Measurements from ENCODE around the gene NPAT.

DNA sequence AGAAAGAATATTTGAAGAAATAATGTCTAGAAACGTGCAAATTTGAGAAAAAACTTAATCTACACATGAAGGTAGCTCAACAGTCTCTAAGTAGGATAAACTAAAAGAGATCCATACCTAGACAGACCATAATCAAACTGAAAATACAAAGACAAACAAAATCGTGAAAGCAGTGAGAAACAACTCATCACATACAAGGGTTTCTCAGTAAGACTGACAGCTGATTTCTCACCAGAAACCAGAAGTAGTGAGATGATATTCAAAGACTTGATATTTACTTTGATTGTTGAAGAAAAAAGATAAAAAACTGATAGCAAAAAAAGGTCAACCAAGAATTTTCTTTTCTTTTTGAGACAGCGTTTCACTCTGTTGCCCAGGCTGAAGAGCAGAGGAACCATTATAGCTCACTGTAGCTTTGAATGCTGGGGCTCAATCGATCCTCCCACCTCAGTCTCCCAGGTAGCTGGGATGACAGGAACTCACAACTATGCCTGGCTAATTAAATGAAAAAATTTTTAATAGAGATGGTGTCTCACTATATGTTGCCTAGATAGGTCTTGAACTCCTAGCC lies 17.4 kb downstream of the NPAT start:
- TF ChIP-seq MXI1 (conservative IDR thresholded peaks at IDR 0.05; ENCODE audit: poor library complexity, severe bottlenecking) (no peak), EZH2 (IDR thresholded peaks at IDR 0.05; ENCODE audit: borderline replicate concordance, insufficient read depth, low read length, poor library complexity, severe bottlenecking) (no peak), RAD21 (conservative IDR thresholded peaks at IDR 0.05) (no peak), EP300 (conservative IDR thresholded peaks at IDR 0.05; ENCODE audit: poor library complexity, severe bottlenecking) (no peak), POLR2AphosphoS5 (IDR thresholded peaks at IDR 0.05) (no peak), SMC3 (conservative IDR thresholded peaks at IDR 0.05; ENCODE audit: poor library complexity) (no peak), TAF1 (IDR thresholded peaks at IDR 0.05; ENCODE audit: low read depth) (no peak)
- TF ChIP-seq, protein P1, sequence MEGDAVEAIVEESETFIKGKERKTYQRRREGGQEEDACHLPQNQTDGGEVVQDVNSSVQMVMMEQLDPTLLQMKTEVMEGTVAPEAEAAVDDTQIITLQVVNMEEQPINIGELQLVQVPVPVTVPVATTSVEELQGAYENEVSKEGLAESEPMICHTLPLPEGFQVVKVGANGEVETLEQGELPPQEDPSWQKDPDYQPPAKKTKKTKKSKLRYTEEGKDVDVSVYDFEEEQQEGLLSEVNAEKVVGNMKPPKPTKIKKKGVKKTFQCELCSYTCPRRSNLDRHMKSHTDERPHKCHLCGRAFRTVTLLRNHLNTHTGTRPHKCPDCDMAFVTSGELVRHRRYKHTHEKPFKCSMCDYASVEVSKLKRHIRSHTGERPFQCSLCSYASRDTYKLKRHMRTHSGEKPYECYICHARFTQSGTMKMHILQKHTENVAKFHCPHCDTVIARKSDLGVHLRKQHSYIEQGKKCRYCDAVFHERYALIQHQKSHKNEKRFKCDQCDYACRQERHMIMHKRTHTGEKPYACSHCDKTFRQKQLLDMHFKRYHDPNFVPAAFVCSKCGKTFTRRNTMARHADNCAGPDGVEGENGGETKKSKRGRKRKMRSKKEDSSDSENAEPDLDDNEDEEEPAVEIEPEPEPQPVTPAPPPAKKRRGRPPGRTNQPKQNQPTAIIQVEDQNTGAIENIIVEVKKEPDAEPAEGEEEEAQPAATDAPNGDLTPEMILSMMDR (IDR thresholded peaks at IDR 0.05; ENCODE audit: poor library complexity, severe bottlenecking), result no peak
- TF ChIP-seq, protein P2, sequence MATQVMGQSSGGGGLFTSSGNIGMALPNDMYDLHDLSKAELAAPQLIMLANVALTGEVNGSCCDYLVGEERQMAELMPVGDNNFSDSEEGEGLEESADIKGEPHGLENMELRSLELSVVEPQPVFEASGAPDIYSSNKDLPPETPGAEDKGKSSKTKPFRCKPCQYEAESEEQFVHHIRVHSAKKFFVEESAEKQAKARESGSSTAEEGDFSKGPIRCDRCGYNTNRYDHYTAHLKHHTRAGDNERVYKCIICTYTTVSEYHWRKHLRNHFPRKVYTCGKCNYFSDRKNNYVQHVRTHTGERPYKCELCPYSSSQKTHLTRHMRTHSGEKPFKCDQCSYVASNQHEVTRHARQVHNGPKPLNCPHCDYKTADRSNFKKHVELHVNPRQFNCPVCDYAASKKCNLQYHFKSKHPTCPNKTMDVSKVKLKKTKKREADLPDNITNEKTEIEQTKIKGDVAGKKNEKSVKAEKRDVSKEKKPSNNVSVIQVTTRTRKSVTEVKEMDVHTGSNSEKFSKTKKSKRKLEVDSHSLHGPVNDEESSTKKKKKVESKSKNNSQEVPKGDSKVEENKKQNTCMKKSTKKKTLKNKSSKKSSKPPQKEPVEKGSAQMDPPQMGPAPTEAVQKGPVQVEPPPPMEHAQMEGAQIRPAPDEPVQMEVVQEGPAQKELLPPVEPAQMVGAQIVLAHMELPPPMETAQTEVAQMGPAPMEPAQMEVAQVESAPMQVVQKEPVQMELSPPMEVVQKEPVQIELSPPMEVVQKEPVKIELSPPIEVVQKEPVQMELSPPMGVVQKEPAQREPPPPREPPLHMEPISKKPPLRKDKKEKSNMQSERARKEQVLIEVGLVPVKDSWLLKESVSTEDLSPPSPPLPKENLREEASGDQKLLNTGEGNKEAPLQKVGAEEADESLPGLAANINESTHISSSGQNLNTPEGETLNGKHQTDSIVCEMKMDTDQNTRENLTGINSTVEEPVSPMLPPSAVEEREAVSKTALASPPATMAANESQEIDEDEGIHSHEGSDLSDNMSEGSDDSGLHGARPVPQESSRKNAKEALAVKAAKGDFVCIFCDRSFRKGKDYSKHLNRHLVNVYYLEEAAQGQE (IDR thresholded peaks at IDR 0.05; ENCODE audit: borderline replicate concordance), result no peak
